ENCODE measurements around the gene SLC22A6. TPM values are rescaled to one million over a fixed set of nuclear protein-coding genes. Genes with fewer than 3 reads are reported as not detected.

SLC22A6 gene
- total RNA-seq, 2 donors from 2014 or later, result not detected

- intact Hi-C loops (cut with DNase I), result no loop called here
- Histone ChIP-seq H3K36me3 (no peaks in the 10 kb centered on the region), H3K9me3 (no peaks in the 10 kb centered on the region), H3K4me3 (no peak overlapping the region), H3K9ac (ENCODE audit: low read depth in 2 of 2, low read length in 2 of 2) (no peak overlapping the region), H3K4me1 (no peaks in the 10 kb centered on the region), H3K27ac (no peak overlapping the region), H3K27me3 (no peaks in the 10 kb centered on the region)
- DNase-seq, result peak; percentile 35
- TF ChIP-seq, protein P1, sequence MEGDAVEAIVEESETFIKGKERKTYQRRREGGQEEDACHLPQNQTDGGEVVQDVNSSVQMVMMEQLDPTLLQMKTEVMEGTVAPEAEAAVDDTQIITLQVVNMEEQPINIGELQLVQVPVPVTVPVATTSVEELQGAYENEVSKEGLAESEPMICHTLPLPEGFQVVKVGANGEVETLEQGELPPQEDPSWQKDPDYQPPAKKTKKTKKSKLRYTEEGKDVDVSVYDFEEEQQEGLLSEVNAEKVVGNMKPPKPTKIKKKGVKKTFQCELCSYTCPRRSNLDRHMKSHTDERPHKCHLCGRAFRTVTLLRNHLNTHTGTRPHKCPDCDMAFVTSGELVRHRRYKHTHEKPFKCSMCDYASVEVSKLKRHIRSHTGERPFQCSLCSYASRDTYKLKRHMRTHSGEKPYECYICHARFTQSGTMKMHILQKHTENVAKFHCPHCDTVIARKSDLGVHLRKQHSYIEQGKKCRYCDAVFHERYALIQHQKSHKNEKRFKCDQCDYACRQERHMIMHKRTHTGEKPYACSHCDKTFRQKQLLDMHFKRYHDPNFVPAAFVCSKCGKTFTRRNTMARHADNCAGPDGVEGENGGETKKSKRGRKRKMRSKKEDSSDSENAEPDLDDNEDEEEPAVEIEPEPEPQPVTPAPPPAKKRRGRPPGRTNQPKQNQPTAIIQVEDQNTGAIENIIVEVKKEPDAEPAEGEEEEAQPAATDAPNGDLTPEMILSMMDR (IDR thresholded peaks at IDR 0.05), result peak; percentile 14
Observed at GRCh38 chr11:63020671-63021291, 36.0 kb upstream of the SLC22A6 start.

DNA sequence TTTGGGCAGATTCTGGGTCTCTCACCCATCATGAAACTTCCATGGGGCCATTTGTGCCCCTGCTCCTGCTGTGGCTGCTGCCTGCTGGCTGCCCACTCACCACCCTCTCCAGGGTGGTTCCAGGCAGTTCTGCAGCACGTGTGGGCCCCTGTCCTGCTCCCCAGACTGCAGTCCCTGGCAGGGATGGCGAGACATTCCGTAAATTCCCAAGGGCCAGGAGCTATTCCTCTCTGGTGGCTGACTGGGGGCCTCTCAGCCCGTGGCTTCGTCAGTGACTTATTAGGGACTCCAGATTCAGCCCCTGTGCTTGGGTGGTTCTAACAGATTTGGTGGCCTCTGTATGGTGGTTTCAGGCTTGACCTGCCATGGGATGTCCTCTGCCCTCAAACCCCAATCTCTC lies 34.7 kb upstream of the SLC22A6 start:
- Histone ChIP-seq H3K27ac (no peak overlapping the region), H3K4me1 (no peaks in the 10 kb centered on the region), H3K36me3 (no peaks in the 10 kb centered on the region), H3K27me3 (no peaks in the 10 kb centered on the region), H3K9ac (ENCODE audit: low read depth in 2 of 2, low read length in 2 of 2) (no peak overlapping the region), H3K4me3 (no peak overlapping the region), H3K9me3 (no peaks in the 10 kb centered on the region)
- intact Hi-C loops (cut with DNase I), result no loop called here
- no peak for DNase-seq
- TF ChIP-seq, protein P1 (IDR thresholded peaks at IDR 0.05), result no peak

GRCh38 chr11:63017306-63017974 lies 32.7 kb upstream of the SLC22A6 start:
- Histone ChIP-seq H3K9ac (ENCODE audit: low read depth in 2 of 2, low read length in 2 of 2) (no peak overlapping the region), H3K27me3 (no peaks in the 10 kb centered on the region), H3K4me1 (no peaks in the 10 kb centered on the region), H3K27ac (no peak overlapping the region), H3K9me3 (no peaks in the 10 kb centered on the region), H3K4me3 (no peak overlapping the region), H3K36me3 (no peaks in the 10 kb centered on the region)
- intact Hi-C loops (cut with DNase I), result no loop called here
- TF ChIP-seq, protein P1 (IDR thresholded peaks at IDR 0.05), result no peak
- no peak for DNase-seq

DNA sequence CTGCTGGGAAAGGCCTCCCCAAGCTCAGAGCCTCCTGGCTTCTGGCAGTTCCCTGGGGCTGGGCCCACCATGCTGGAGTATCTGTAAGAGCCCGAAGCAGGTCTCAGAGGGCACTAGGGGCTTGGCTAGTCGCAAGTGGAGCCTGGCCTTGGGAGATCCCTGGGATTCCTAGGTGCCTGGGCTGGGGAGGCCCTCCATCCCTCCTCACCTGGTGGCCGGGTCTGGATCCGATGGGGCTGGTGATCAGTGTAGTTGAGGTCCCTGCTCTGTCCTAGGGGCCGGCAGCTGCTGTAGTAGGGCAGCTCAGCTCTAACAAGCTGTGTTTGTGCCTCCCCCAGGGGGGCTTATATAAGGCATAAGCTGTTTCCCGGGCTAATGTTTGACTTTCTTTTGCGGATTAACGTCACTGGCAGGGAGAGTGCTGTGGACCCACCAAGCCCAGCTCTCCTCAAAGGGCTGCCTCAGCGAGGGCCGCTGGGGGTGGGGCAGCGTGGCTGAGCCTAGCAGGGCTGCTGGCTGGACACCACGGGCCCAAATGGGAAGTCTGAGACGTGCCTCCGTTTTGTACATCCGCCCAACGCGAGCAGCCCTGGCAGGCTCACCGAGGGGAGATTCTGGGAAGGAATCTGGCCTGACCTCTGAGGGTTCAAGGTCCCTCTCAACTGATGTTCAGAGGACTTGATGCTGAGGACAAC lies 30.9 kb upstream of the SLC22A6 start, which contains the start of gene SLC22A8:
SLC22A8 (minus strand) TSS at position 321 of the 695 bp plus-strand sequence. CDS start 883 bp downstream, outside the sequence.
- no peaks in the 10 kb centered on the region for H3K27me3 ChIP-seq
- no peak for DNase-seq
- no peak within 1 kb of the TSS for H3K27ac ChIP-seq
- no peaks in the 10 kb centered on the region for H3K36me3 ChIP-seq
- TF ChIP-seq, protein P1 (IDR thresholded peaks at IDR 0.05), result no peak
- no peaks in the 10 kb centered on the region for H3K9me3 ChIP-seq
- H3K9ac ChIP-seq (ENCODE audit: low read depth in 2 of 2, low read length in 2 of 2), result no peak within 1 kb of the TSS
- H3K4me1 ChIP-seq, result no peaks in the 10 kb centered on the region
- intact Hi-C loops (cut with DNase I), result no loop called here
- no peak within 1 kb of the TSS for H3K4me3 ChIP-seq

DNA sequence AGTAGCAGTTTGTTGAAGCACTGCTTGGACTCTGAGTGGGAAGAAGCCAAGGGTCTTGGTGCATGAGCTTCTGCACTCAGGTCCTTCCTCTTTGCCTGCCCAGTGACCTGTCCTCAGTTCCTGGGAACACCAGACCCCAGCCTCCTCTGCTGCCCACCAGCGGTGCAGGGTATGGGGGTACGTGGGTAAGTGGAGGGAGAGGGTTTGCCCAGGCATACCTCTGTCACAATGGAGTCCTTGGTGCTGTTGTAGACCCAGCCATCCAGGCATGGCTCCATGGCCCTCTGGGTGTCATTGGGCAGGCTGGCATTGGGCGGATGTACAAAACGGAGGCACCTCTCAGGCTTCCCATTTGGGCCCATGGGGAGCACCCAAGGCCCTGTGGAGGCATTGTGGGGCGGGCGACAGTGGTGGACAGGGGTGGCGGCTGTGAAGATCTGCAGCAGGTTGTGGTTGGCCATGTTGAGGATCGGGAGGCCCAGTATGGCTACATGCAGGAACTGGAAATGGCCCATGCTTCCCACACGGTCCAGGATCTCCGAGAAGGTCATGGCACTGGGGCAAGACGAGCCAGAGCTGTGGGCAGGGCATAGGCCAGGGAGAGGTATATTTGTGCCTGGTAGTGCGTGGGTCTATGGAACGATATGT lies 29.8 kb upstream of the SLC22A6 start:
- no peak overlapping the region for H3K9ac ChIP-seq (ENCODE audit: low read depth in 2 of 2, low read length in 2 of 2)
- no peaks in the 10 kb centered on the region for H3K36me3 ChIP-seq
- intact Hi-C loops (cut with DNase I), result no loop called here
- no peaks in the 10 kb centered on the region for H3K9me3 ChIP-seq
- H3K27ac ChIP-seq, result no peak overlapping the region
- DNase-seq, result no peak
- no peaks in the 10 kb centered on the region for H3K27me3 ChIP-seq
- H3K4me1 ChIP-seq, result no peaks in the 10 kb centered on the region
- TF ChIP-seq, protein P1 (IDR thresholded peaks at IDR 0.05), result no peak
- H3K4me3 ChIP-seq, result no peak overlapping the region

All from colonic mucosa (tissue), 4 donors.